GM12865 (cell line): ENCODE results near the gene CYP2J2.
"Not testable (repeated sequence)": the region's sequence is repeated elsewhere in the genome, so short reads cannot be mapped to it uniquely, and the experiment has no call there.

Source experiments
- DNase-seq: peaks from one replicate; pipeline ENCODE4 v3.0.0; 2010; ENCODE audit warnings: low read depth
- H3K4me3 ChIP-seq: 2 replicates; pipeline ENCODE4 v1.5.1; 2011; ENCODE audit warnings: mild to moderate bottlenecking, low read depth, low read length, control low read depth
- CTCF ChIP-seq: IDR thresholded peaks from 2 replicates; pipeline ENCODE4 v1.5.1; 2011; ENCODE audit warnings: low read length, control low read depth, low read depth, inconsistent platforms; ENCODE audit not compliant: insufficient read depth; ENCODE audit errors: missing control alignments

Gene CYP2J2

GRCh38 chr1:59877108-59877682, 49.4 kb downstream of the CYP2J2 start:
- TF ChIP-seq CTCF, result no peak
- DNase-seq, result no peak
- no peak overlapping the region for H3K4me3 ChIP-seq

- no peak for TF ChIP-seq CTCF
- no peak overlapping the region for H3K4me3 ChIP-seq
- DNase-seq, result no peak
Observed at GRCh38 chr1:59871746-59872145, 54.8 kb downstream of the CYP2J2 start.

- no peak for TF ChIP-seq CTCF
- no peak overlapping the region for H3K4me3 ChIP-seq
Observed at GRCh38 chr1:59866462-59866861, 60.1 kb downstream of the CYP2J2 start.

GRCh38 chr1:59857679-59858354, 68.8 kb downstream of the CYP2J2 start:
- no peak overlapping the region for H3K4me3 ChIP-seq
- TF ChIP-seq CTCF, result no peak
- no peak for DNase-seq

More at GRCh38 chr1:59866462-59866861, 60.1 kb downstream of the CYP2J2 start:
- no peak for DNase-seq

- TF ChIP-seq CTCF, result no peak
- no peak overlapping the region for H3K4me3 ChIP-seq
- DNase-seq, result no peak
Observed at GRCh38 chr1:59856725-59857338, 69.7 kb downstream of the CYP2J2 start.

GRCh38 chr1:59855297-59855696, 71.3 kb downstream of the CYP2J2 start:
- DNase-seq, H3K4me3 ChIP-seq: not testable (repeated sequence)

GRCh38 chr1:59852117-59852516, 74.5 kb downstream of the CYP2J2 start:
- no peak for DNase-seq
- no peak for TF ChIP-seq CTCF
- H3K4me3 ChIP-seq, result no peak overlapping the region
